Endodermal cell (in vitro differentiated cells): ENCODE results near the gene BGN. TPM values are rescaled to one million over a fixed set of nuclear protein-coding genes. Genes with fewer than 3 reads are reported as not detected.

ENCODE experiments used
- DNase-seq: peaks from one replicate; pipeline ENCODE4 v3.0.0-alpha.2; 2017
- H3K27ac ChIP-seq: 2 replicates; pipeline ENCODE4 v1.5.1; 2013; ENCODE audit warnings: mild to moderate bottlenecking, low read depth, low read length, moderate library complexity
- H3K27me3 ChIP-seq: 2 replicates; pipeline ENCODE4 v1.6.1; 2013; ENCODE audit warnings: mild to moderate bottlenecking, low read length, moderate library complexity; ENCODE audit not compliant: insufficient read depth, control insufficient read depth, poor library complexity, severe bottlenecking
- H3K36me3 ChIP-seq: 2 replicates; pipeline ENCODE4 v1.7.0; 2013; ENCODE audit warnings: mild to moderate bottlenecking, low read length, moderate library complexity; ENCODE audit not compliant: control insufficient read depth, insufficient read depth
- H3K4me1 ChIP-seq: one replicate; pipeline ENCODE4 v1.7.0; 2013; ENCODE audit warnings: low read length; ENCODE audit not compliant: control insufficient read depth, insufficient read depth
- H3K4me3 ChIP-seq: 2 replicates; pipeline ENCODE4 v1.5.1; 2013; ENCODE audit warnings: mild to moderate bottlenecking, low read length, moderate library complexity
- H3K9ac ChIP-seq: 2 replicates; pipeline ENCODE4 v1.6.1; 2013; ENCODE audit warnings: mild to moderate bottlenecking, low read length, moderate library complexity; ENCODE audit not compliant: poor library complexity, severe bottlenecking; ENCODE audit errors: extremely low read depth
- H3K9me3 ChIP-seq: 2 replicates; pipeline ENCODE4 v1.6.1; 2013; ENCODE audit warnings: mild to moderate bottlenecking, low read length, moderate library complexity; ENCODE audit not compliant: control insufficient read depth
- H3K27ac Mint-ChIP-seq: 2 replicates; pipeline ENCODE4 v1.8.0; 2020; ENCODE audit warnings: mixed read lengths
- H3K27me3 Mint-ChIP-seq: 2 replicates; pipeline ENCODE4 v1.8.0; 2021; ENCODE audit warnings: mild to moderate bottlenecking, mixed read lengths; ENCODE audit not compliant: insufficient read depth
- H3K36me3 Mint-ChIP-seq: 2 replicates; pipeline ENCODE4 v1.8.0; 2020; ENCODE audit warnings: low read depth, mixed read lengths
- H3K4me1 Mint-ChIP-seq: 2 replicates; pipeline ENCODE4 v1.8.0; 2020; ENCODE audit warnings: mixed read lengths
- H3K4me3 Mint-ChIP-seq: 2 replicates; pipeline ENCODE4 v1.8.0; 2020; ENCODE audit warnings: mild to moderate bottlenecking, moderate library complexity, mixed read lengths
- H3K9me3 Mint-ChIP-seq: 2 replicates; pipeline ENCODE4 v1.8.0; 2020; ENCODE audit warnings: mild to moderate bottlenecking, mixed read lengths
- CTCF ChIP-seq: fragments of 200-600 bp; sonication (generic); conservative IDR thresholded peaks from 2 replicates; pipeline ENCODE4 v1.5.0; 2021; ENCODE audit warnings: antibody characterized with exemption, mild to moderate bottlenecking
- WGBS, 2 experiments: methylation state at CpG; one replicate each; pipeline versions ENCODE4 v1.1.5 to v1.1.7; 2013; ENCODE audit warnings: missing lambda C conversion rate in 2 of 2, mixed read lengths in 1 of 2; ENCODE audit not compliant: insufficient coverage in 1 of 2, insufficient read length in 1 of 2; 5-methylcytosine and 5-hydroxymethylcytosine counted together
- total RNA-seq, 2 donors: library from RNA; stranded (reverse); fragmentation: NEBNext Ultra II Directional in 1 of 2; extraction: Animal tissue kit (Norgen Biotek cat#: 25700) in 1 of 2; gene quantifications; 2 replicates in 1 of 2; 3 replicates in 1 of 2; pipeline ENCODE4 v1.2.1, GENCODE V29; 2021

The BGN gene
- total RNA-seq, 2 donors from 2014 or later: 1.2 to 1.6 TPM

DNA sequence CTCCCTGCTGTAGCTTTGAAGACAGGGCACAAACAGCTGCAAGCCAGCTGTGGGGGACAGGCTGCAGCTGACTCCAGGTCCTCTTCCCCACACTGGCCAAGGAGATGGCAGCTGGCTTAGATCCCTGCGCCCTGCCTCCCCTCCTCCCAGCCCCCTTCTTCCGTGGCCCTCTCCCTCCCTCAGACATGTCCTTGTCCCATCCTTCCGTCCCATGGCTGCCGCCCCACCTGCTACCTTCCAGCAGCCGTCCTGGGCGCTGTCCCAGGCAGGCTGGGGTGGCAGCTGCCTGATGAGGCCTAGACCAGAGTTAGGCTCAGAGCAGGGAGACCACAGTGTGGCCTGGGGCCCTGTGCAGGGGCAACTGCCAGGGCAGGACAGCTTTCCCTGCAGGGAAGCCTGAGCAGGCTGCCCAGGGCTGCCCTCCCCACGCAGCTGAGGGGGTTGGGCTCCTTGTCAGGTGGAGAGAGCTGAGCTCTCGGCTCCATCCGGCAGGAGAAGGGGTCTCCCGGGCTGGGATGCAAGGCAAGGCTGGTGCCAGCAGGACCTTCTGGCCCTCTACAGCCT, 3.3 kb upstream of the BGN start:
- peak; percentile 56 for DNase-seq
- peaks cover 52% of the 10 kb centered on the region for H3K9me3 Mint-ChIP-seq
- H3K36me3 ChIP-seq: no peaks in the 10 kb centered on the region
- H3K36me3 Mint-ChIP-seq: no peaks in the 10 kb centered on the region
- no peaks in the 10 kb centered on the region for H3K9me3 ChIP-seq
- no peaks in the 10 kb centered on the region for H3K4me1 ChIP-seq
- no peaks in the 10 kb centered on the region for H3K4me1 Mint-ChIP-seq
- no peak overlapping the region for H3K27ac Mint-ChIP-seq
- no peaks in the 10 kb centered on the region for H3K27me3 ChIP-seq
- no peak for TF ChIP-seq CTCF
- H3K27me3 Mint-ChIP-seq: peaks cover 1% of the 10 kb centered on the region
- WGBS, 2 experiments: 73 to 100% methylated on average over 1 to 10 of the region's 10 CpGs
- H3K4me3 Mint-ChIP-seq: no peak overlapping the region
- H3K4me3 ChIP-seq: no peak overlapping the region
- H3K9ac ChIP-seq: no peak overlapping the region
- no peak overlapping the region for H3K27ac ChIP-seq

GRCh38 chrX:153491918-153492317, 2.9 kb upstream of the BGN start:
- Histone ChIP-seq H3K9me3 (no peaks in the 10 kb centered on the region), H3K4me1 (no peaks in the 10 kb centered on the region), H3K27me3 (no peaks in the 10 kb centered on the region), H3K27ac (no peak overlapping the region), H3K9ac (no peak overlapping the region), H3K4me3 (no peak overlapping the region), H3K36me3 (no peaks in the 10 kb centered on the region)
- no peak for TF ChIP-seq CTCF
- WGBS, 2 experiments: 37 to 70% methylated on average over 2 to 11 of the region's 11 CpGs
- H3K4me1 Mint-ChIP-seq: no peaks in the 10 kb centered on the region
- no peaks in the 10 kb centered on the region for H3K36me3 Mint-ChIP-seq
- no peak overlapping the region for H3K27ac Mint-ChIP-seq
- H3K9me3 Mint-ChIP-seq: peaks cover 48% of the 10 kb centered on the region
- no peak overlapping the region for H3K4me3 Mint-ChIP-seq
- no peaks in the 10 kb centered on the region for H3K27me3 Mint-ChIP-seq
- no peak for DNase-seq

DNA sequence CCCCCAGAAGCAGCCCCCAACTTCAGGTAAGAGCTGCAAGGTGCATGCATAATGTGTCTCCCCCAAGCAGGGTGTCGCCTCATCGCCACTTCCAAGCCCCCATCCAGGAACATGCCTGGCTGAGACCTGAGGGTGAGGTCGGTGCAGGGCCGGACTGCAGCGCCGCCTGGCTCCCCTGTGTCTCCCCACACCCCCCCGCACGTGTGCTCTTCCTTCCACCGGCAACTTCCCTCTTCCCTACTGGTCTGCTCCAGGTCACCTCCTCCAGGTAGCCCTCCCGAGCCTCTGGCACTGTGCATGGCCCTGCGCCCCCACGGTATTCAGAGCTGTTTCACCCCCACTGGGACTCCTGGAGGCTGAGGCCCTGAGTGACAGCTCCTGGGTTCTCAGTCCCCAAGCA, 2.2 kb upstream of the BGN start:
- H3K4me1 ChIP-seq: no peaks in the 10 kb centered on the region
- no peak for TF ChIP-seq CTCF
- H3K9me3 ChIP-seq: no peaks in the 10 kb centered on the region
- H3K4me3 ChIP-seq: no peak overlapping the region
- H3K27ac Mint-ChIP-seq: no peak overlapping the region
- H3K27me3 ChIP-seq: no peaks in the 10 kb centered on the region
- DNase-seq: no peak
- H3K4me1 Mint-ChIP-seq: no peaks in the 10 kb centered on the region
- peaks cover 44% of the 10 kb centered on the region for H3K9me3 Mint-ChIP-seq
- WGBS, 2 experiments: 93% methylated on average over 11 of the region's 12 CpGs; no CpG with 5 or more reads in 1 of the 2 experiments
- H3K27ac ChIP-seq: no peak overlapping the region
- no peak overlapping the region for H3K9ac ChIP-seq
- H3K36me3 ChIP-seq: no peaks in the 10 kb centered on the region
- no peaks in the 10 kb centered on the region for H3K27me3 Mint-ChIP-seq
- no peaks in the 10 kb centered on the region for H3K36me3 Mint-ChIP-seq
- H3K4me3 Mint-ChIP-seq: no peak overlapping the region
